Transverse colon (tissue), 4 donors: ENCODE data around the gene GPR151. TPM values are rescaled to one million over a fixed set of nuclear protein-coding genes. Genes with fewer than 3 reads are reported as not detected.

Experiments
- DNase-seq: peaks from one replicate; pipeline ENCODE4 v3.0.0-alpha.2; 2019
- H3K27ac ChIP-seq, 4 donors: fragments of 200-600 bp; sonication (generic); 2 replicates each; pipeline ENCODE4 v1.5.1; 2016 to 2018; ENCODE audit warnings: inconsistent platforms in 4 of 4
- H3K27me3 ChIP-seq: fragments of 200-600 bp; sonication (generic); 2 replicates; pipeline ENCODE4 v1.5.1; 2017; ENCODE audit warnings: inconsistent platforms
- H3K36me3 ChIP-seq, 4 donors: fragments of 200-600 bp; sonication (generic); 2 replicates each; pipeline ENCODE4 v1.5.1; 2017 to 2019; ENCODE audit warnings: inconsistent platforms in 4 of 4
- H3K4me1 ChIP-seq, 4 donors: fragments of 200-600 bp; sonication (generic); 2 replicates each; pipeline ENCODE4 v1.5.1; 2017 to 2020; ENCODE audit warnings: inconsistent platforms in 4 of 4
- H3K4me3 ChIP-seq, 4 donors: fragments of 200-600 bp; sonication (generic); 1 replicate in 1 of 4; 2 replicates in 3 of 4; pipeline versions ENCODE4 v1.5.1 to v1.6.1; 2017 to 2019; ENCODE audit warnings: inconsistent platforms in 4 of 4
- H3K9me3 ChIP-seq, 2 donors: fragments of 200-600 bp; sonication (generic); 2 replicates each; pipeline ENCODE4 v1.5.1; 2017 to 2019; ENCODE audit warnings: inconsistent platforms in 2 of 2
- CTCF ChIP-seq, 5 experiments: fragments of 200-600 bp in 3 of 5; fragments of 450-650 bp in 2 of 5; sonication (generic) in 3 of 5; IDR thresholded peaks; 1 replicate in 2 of 5; 2 replicates in 3 of 5; pipeline ENCODE4 v1.5.1; 2016 to 2017; ENCODE audit warnings: antibody characterized with exemption in 5 of 5, inconsistent platforms in 3 of 5, mild to moderate bottlenecking in 2 of 5, moderate library complexity in 1 of 5
- EP300 ChIP-seq: sonication (generic); formaldehyde crosslinking; IDR thresholded peaks from one replicate; pipeline ENCODE4 v1.6.1; 2017; ENCODE audit warnings: antibody characterized with exemption, low read depth
- POLR2A ChIP-seq: fragments of 450-650 bp; IDR thresholded peaks from one replicate; pipeline ENCODE4 v1.6.1; 2016; ENCODE audit warnings: antibody characterized with exemption, mild to moderate bottlenecking, moderate library complexity
- POLR2AphosphoS5 ChIP-seq, 3 donors: sonication (generic); formaldehyde crosslinking; IDR thresholded peaks; one replicate each; pipeline ENCODE4 v1.6.1; 2016; ENCODE audit warnings: antibody characterized with exemption in 3 of 3
- WGBS, 2 donors: methylation state at CpG; one replicate each; pipeline ENCODE4 v1.1.5; 2018; ENCODE audit warnings: low coverage in 1 of 2; 5-methylcytosine and 5-hydroxymethylcytosine counted together
- in situ Hi-C, 4 donors: fragments of 200-750 bp; cut with MboI; loops; one replicate each; pipeline versions ENCODE4 v1.15.0 to v1.15.1; 2017; ENCODE audit warnings: low sequenced_read_pairs in 3 of 4, low pct_ligation_motif_present in 1 of 4, low pct_unique_long_range_greater_than_20kb in 1 of 4
- intact Hi-C: fragments of 100-400 bp; cut with DNase I; formaldehyde crosslinking; loops from one replicate; pipeline ENCODE4 v1.15.1; 2023; ENCODE audit warnings: low total_unique reads
- total RNA-seq, 4 donors: library from RNA; depleted of rRNA; stranded (reverse); fragments of >200 nt; gene quantifications; one replicate each; pipeline ENCODE4 v1.1.0, GENCODE V29; 2016

The GPR151 gene
- total RNA-seq, 4 donors from 2014 or later = not detected

GRCh38 chr5:146521403-146522106 is 5.6 kb upstream of the GPR151 start:
- Histone ChIP-seq H3K36me3 (no peaks in the 10 kb centered on the region), H3K4me1 (no peaks in the 10 kb centered on the region), H3K4me3 (no peak overlapping the region), H3K27ac (no peak overlapping the region), H3K27me3 (peaks cover 3% of the 10 kb centered on the region), H3K9me3 (no peaks in the 10 kb centered on the region)
- intact Hi-C loops (no loop called here), in situ Hi-C loops (no loop called here)
- TF ChIP-seq EP300 (no peak), POLR2A (no peak), POLR2AphosphoS5 (IDR thresholded peaks at IDR 0.05) (no peak), CTCF (IDR thresholded peaks at IDR 0.05) (no peak)
- WGBS, 2 donors = 73 to 80% methylated on average over 2 to 8 of the region's 8 CpGs
- DNase-seq = no peak

GRCh38 chr5:146520731-146521130 is 4.7 kb upstream of the GPR151 start:
- Histone ChIP-seq H3K27me3 (peaks cover 3% of the 10 kb centered on the region), H3K4me3 (no peak overlapping the region), H3K9me3 (no peaks in the 10 kb centered on the region), H3K27ac (no peak overlapping the region), H3K4me1 (no peaks in the 10 kb centered on the region), H3K36me3 (no peaks in the 10 kb centered on the region)
- intact Hi-C loops = no loop called here
- DNase-seq = no peak
- in situ Hi-C loops = no loop called here
- WGBS, 2 donors = 60% methylated on average over 2 of the region's 2 CpGs; no CpG with 5 or more reads in 1 of the 2 donors
- no peak for TF ChIP-seq EP300
- TF ChIP-seq CTCF (IDR thresholded peaks at IDR 0.05) = no peak
- TF ChIP-seq POLR2AphosphoS5 (IDR thresholded peaks at IDR 0.05) = no peak
- no peak for TF ChIP-seq POLR2A

- in situ Hi-C loops = no loop called here
- no peak for TF ChIP-seq POLR2A
- no peak for TF ChIP-seq EP300
- no peak for TF ChIP-seq POLR2AphosphoS5 (IDR thresholded peaks at IDR 0.05)
- TF ChIP-seq CTCF (IDR thresholded peaks at IDR 0.05) = no peak
- intact Hi-C loops = no loop called here
- Histone ChIP-seq H3K27me3 (peaks cover 3% of the 10 kb centered on the region), H3K27ac (no peak overlapping the region), H3K4me3 (no peak overlapping the region), H3K36me3 (no peaks in the 10 kb centered on the region), H3K9me3 (no peaks in the 10 kb centered on the region), H3K4me1 (no peaks in the 10 kb centered on the region)
- DNase-seq = no peak
- 21 to 54% methylated on average over 2 of the region's 2 CpGs for WGBS, 2 donors
These were observed 3.6 kb upstream of the GPR151 start for GRCh38 chr5:146519554-146519953.

- WGBS, 2 donors = 90% methylated on average over 10 of the region's 10 CpGs; no CpG with 5 or more reads in 1 of the 2 donors
These were observed 378 bp downstream of the GPR151 start for GRCh38 chr5:146515473-146516150.

More at GRCh38 chr5:146515473-146516150, 378 bp downstream of the GPR151 start:
- H3K27me3 ChIP-seq = no peaks in the 10 kb centered on the region
- H3K4me3 ChIP-seq = no peak overlapping the region
- no peaks in the 10 kb centered on the region for H3K9me3 ChIP-seq
- peaks cover 0 to 8% (median 2%) of the 10 kb centered on the region in 4 donors for H3K36me3 ChIP-seq
- TF ChIP-seq CTCF (IDR thresholded peaks at IDR 0.05) (no peak), POLR2AphosphoS5 (IDR thresholded peaks at IDR 0.05) (no peak), POLR2A (no peak), EP300 (no peak)
- intact Hi-C loops = no loop called here
- in situ Hi-C loops = no loop called here
- DNase-seq = no peak
- peaks cover 0 to 7% (median 3%) of the 10 kb centered on the region in 4 donors for H3K4me1 ChIP-seq
- H3K27ac ChIP-seq = no peak overlapping the region
